Esophagus squamous epithelium (tissue), 5 donors: ENCODE measurements around the gene SMIM28. TPM values are rescaled to one million over a fixed set of nuclear protein-coding genes. Genes with fewer than 3 reads are reported as not detected.

ENCODE experiments used
- DNase-seq: peaks from one replicate; lab custom pipeline; 2025; lab: John Stamatoyannopoulos, UW
- H3K27ac ChIP-seq, 4 donors: fragments of 200-600 bp; sonication (generic); one replicate each; pipeline ENCODE4 v1.5.1; 2016 to 2019; ENCODE audit warnings: mild to moderate bottlenecking in 1 of 4
- H3K27me3 ChIP-seq, 4 donors: fragments of 200-600 bp; sonication (generic); 1 replicate in 3 of 4; 2 replicates in 1 of 4; pipeline versions ENCODE4 v1.5.1 to v1.6.0; 2017 to 2021; ENCODE audit warnings: antibody characterized with exemption in 1 of 4
- H3K36me3 ChIP-seq, 3 donors: fragments of 200-600 bp; sonication (generic); one replicate each; pipeline ENCODE4 v1.5.1; 2016 to 2019
- H3K4me1 ChIP-seq, 3 donors: fragments of 200-600 bp; sonication (generic); one replicate each; pipeline ENCODE4 v1.5.1; 2017 to 2019
- H3K4me3 ChIP-seq, 4 donors: fragments of 200-600 bp; sonication (generic); 1 replicate in 3 of 4; 2 replicates in 1 of 4; pipeline ENCODE4 v1.5.1; 2016 to 2019; ENCODE audit warnings: mild to moderate bottlenecking in 2 of 4, moderate library complexity in 1 of 4
- H3K9me3 ChIP-seq, 3 donors: fragments of 200-600 bp; sonication (generic); one replicate each; pipeline ENCODE4 v1.5.1; 2016 to 2019
- CTCF ChIP-seq, 6 experiments: fragments of 450-650 bp in 4 of 6; fragments of 200-600 bp in 2 of 6; sonication (generic) in 2 of 6; IDR thresholded peaks; one replicate each; pipeline ENCODE4 v1.5.1; 2016 to 2019; ENCODE audit warnings: antibody characterized with exemption in 6 of 6, mild to moderate bottlenecking in 4 of 6, moderate library complexity in 4 of 6
- POLR2A ChIP-seq, 4 donors: fragments of 450-650 bp; IDR thresholded peaks; one replicate each; pipeline ENCODE4 v1.6.1; 2017; ENCODE audit warnings: antibody characterized with exemption in 4 of 4, mild to moderate bottlenecking in 4 of 4, moderate library complexity in 3 of 4
- WGBS, 2 donors: methylation state at CpG; one replicate each; pipeline ENCODE4 v1.1.5; 2018; 5-methylcytosine and 5-hydroxymethylcytosine counted together
- intact Hi-C: fragments of 100-400 bp; cut with DNase I; formaldehyde crosslinking; loops from one replicate; pipeline ENCODE4 v1.15.0; 2022
- total RNA-seq, 4 donors: library from RNA; depleted of rRNA; stranded (reverse); fragments of >200 nt; gene quantifications; one replicate each; pipeline ENCODE4 v1.1.0, GENCODE V29; 2016
- donor health status: DM: yes; HTN: yes; CAD: no.

The SMIM28 gene
- total RNA-seq, 4 donors from 2014 or later: not detected

- H3K36me3 ChIP-seq: no peaks in the 10 kb centered on the region
- DNase-seq: no peak
- H3K4me1 ChIP-seq: no peaks in the 10 kb centered on the region
- H3K27ac ChIP-seq: no peak overlapping the region
- intact Hi-C loops: no loop called here
- H3K9me3 ChIP-seq: no peaks in the 10 kb centered on the region
- 86 to 88% methylated on average over 7 to 10 of the region's 14 CpGs for WGBS, 2 donors
- no peak overlapping the region for H3K4me3 ChIP-seq
- no peaks in the 10 kb centered on the region for H3K27me3 ChIP-seq
- TF ChIP-seq CTCF (IDR thresholded peaks at IDR 0.05) (no peak), POLR2A (IDR thresholded peaks at IDR 0.05) (no peak)
Observed at GRCh38 chr6:138334000-138334399, 43.7 kb upstream of the SMIM28 start.

- TF ChIP-seq CTCF (IDR thresholded peaks at IDR 0.05) (no peak), POLR2A (IDR thresholded peaks at IDR 0.05) (no peak)
- intact Hi-C loops: no loop called here
- Histone ChIP-seq H3K4me3 (no peak overlapping the region), H3K36me3 (no peaks in the 10 kb centered on the region), H3K9me3 (no peaks in the 10 kb centered on the region), H3K27ac (no peak overlapping the region), H3K4me1 (no peaks in the 10 kb centered on the region), H3K27me3 (no peaks in the 10 kb centered on the region)
- no peak for DNase-seq
- WGBS, 2 donors: 82 to 89% methylated on average over 5 to 14 of the region's 14 CpGs
Observed at GRCh38 chr6:138334963-138335362, 42.7 kb upstream of the SMIM28 start.

- Histone ChIP-seq H3K4me1 (no peaks in the 10 kb centered on the region), H3K9me3 (no peaks in the 10 kb centered on the region), H3K4me3 (no peak overlapping the region), H3K27ac (no peak overlapping the region), H3K36me3 (no peaks in the 10 kb centered on the region), H3K27me3 (no peaks in the 10 kb centered on the region)
- no peak for DNase-seq
- TF ChIP-seq CTCF (IDR thresholded peaks at IDR 0.05): no peak
- TF ChIP-seq POLR2A (IDR thresholded peaks at IDR 0.05): no peak
- WGBS, 2 donors: 88 to 92% methylated on average over 5 to 8 of the region's 8 CpGs
- intact Hi-C loops: no loop called here
Observed at GRCh38 chr6:138336221-138336620, 41.5 kb upstream of the SMIM28 start.

GRCh38 chr6:138337076-138337475, 40.6 kb upstream of the SMIM28 start:
- WGBS, 2 donors: 88 to 95% methylated on average over 4 of the region's 4 CpGs
- Histone ChIP-seq H3K27me3 (no peaks in the 10 kb centered on the region), H3K4me1 (no peaks in the 10 kb centered on the region), H3K36me3 (no peaks in the 10 kb centered on the region), H3K27ac (no peak overlapping the region), H3K4me3 (no peak overlapping the region), H3K9me3 (no peaks in the 10 kb centered on the region)
- intact Hi-C loops: no loop called here
- TF ChIP-seq POLR2A (IDR thresholded peaks at IDR 0.05): no peak
- TF ChIP-seq CTCF (IDR thresholded peaks at IDR 0.05): no peak
- no peak for DNase-seq

- Histone ChIP-seq H3K4me1 (no peaks in the 10 kb centered on the region), H3K4me3 (no peak overlapping the region), H3K27me3 (no peaks in the 10 kb centered on the region), H3K27ac (no peak overlapping the region), H3K36me3 (no peaks in the 10 kb centered on the region), H3K9me3 (no peaks in the 10 kb centered on the region)
- no peak for TF ChIP-seq CTCF (IDR thresholded peaks at IDR 0.05)
- no peak for TF ChIP-seq POLR2A (IDR thresholded peaks at IDR 0.05)
- intact Hi-C loops: no loop called here
- no peak for DNase-seq
- 62 to 81% methylated on average over 1 of the region's 1 CpG for WGBS, 2 donors
Observed at GRCh38 chr6:138339024-138339423, 38.7 kb upstream of the SMIM28 start.
